SK-N-SH treated with all-trans-retinoic acid at 6 μM for 48 hours (cell line): Measurements from ENCODE around the gene OR2H1.

Experiments
- ARNTL ChIP-seq: fragments of 450-650 bp; formaldehyde crosslinking; IDR thresholded peaks from 2 replicates; pipeline ENCODE4 v1.5.0; 2020; ENCODE audit warnings: low read depth, mild to moderate bottlenecking, moderate library complexity, borderline replicate concordance
- GLIS3 ChIP-seq: fragments of 250-450 bp; sonication (Bioruptor Pico); IDR thresholded peaks from 2 replicates; pipeline ENCODE4 v1.5.0; 2020; ENCODE audit warnings: mild to moderate bottlenecking, moderate library complexity
- PATZ1 ChIP-seq: fragments of 250-450 bp; sonication (Bioruptor Pico); IDR thresholded peaks from 2 replicates; pipeline ENCODE4 v1.8.0; 2020; ENCODE audit warnings: mild to moderate bottlenecking, moderate library complexity, borderline replicate concordance
- TOX ChIP-seq: fragments of 250-450 bp; sonication (Bioruptor Pico); IDR thresholded peaks from 2 replicates; pipeline ENCODE4 v1.8.0; 2021; ENCODE audit warnings: mild to moderate bottlenecking, moderate library complexity, borderline replicate concordance
- ZC3H10 ChIP-seq: fragments of 250-450 bp; sonication (Bioruptor Pico); IDR thresholded peaks from 2 replicates; pipeline ENCODE4 v1.5.1; 2021; ENCODE audit warnings: mild to moderate bottlenecking, moderate library complexity
- ZFP30 ChIP-seq: fragments of 450-650 bp; formaldehyde crosslinking; IDR thresholded peaks from 2 replicates; pipeline ENCODE4 v1.5.0; 2022; ENCODE audit warnings: mild to moderate bottlenecking, moderate library complexity
- ZNF565 ChIP-seq: fragments of 450-650 bp; formaldehyde crosslinking; conservative IDR thresholded peaks from 2 replicates; pipeline ENCODE4 v1.5.0; 2020; ENCODE audit warnings: low read depth, mild to moderate bottlenecking, moderate library complexity
- TF ChIP-seq, protein P1 (sequence below): fragments of 250-450 bp; sonication (Bioruptor Pico); IDR thresholded peaks from 2 replicates; pipeline ENCODE4 v1.5.1; 2020; ENCODE audit warnings: low read depth, mild to moderate bottlenecking, moderate library complexity

- TF ChIP-seq ZC3H10 (CRISPR knock-in tag) (no peak), ARNTL (CRISPR knock-in tag) (no peak), TOX (CRISPR knock-in tag) (no peak), GLIS3 (CRISPR knock-in tag) (no peak), ZFP30 (CRISPR knock-in tag) (no peak), ZNF565 (CRISPR knock-in tag) (no peak), PATZ1 (CRISPR knock-in tag) (no peak)
- TF ChIP-seq, protein P1, sequence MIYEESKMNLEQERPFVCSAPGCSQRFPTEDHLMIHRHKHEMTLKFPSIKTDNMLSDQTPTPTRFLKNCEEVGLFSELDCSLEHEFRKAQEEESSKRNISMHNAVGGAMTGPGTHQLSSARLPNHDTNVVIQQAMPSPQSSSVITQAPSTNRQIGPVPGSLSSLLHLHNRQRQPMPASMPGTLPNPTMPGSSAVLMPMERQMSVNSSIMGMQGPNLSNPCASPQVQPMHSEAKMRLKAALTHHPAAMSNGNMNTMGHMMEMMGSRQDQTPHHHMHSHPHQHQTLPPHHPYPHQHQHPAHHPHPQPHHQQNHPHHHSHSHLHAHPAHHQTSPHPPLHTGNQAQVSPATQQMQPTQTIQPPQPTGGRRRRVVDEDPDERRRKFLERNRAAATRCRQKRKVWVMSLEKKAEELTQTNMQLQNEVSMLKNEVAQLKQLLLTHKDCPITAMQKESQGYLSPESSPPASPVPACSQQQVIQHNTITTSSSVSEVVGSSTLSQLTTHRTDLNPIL (CRISPR knock-in tag) = no peak
Measured at GRCh38 chr6:29509711-29510110, 52.8 kb downstream of the OR2H1 start.
